SHP77 treated with DMSO at 0.1 percent for 48 hours (cell line): ENCODE measurements around the gene CHEK2.
A peak's percentile ranks its signal among the peaks of the same experiment; 100 is the strongest.
"Not testable (repeated sequence)": the region's sequence is repeated elsewhere in the genome, so short reads cannot be mapped to it uniquely, and the experiment has no call there.

Source experiments
- DNase-seq: peaks from one replicate; lab custom pipeline; 2025; lab: John Stamatoyannopoulos, UW

CHEK2 gene

GRCh38 chr22:28741785-28742561 lies at the start of gene CHEK2, which contains the start of gene HSCB:
CHEK2 (minus strand) TSS chr22:28741820; CDS start chr22:28734721, 7,099 bp downstream.
HSCB (plus strand) TSS chr22:28742039; CDS start chr22:28742096, 57 bp downstream.
- DNase-seq = peak; percentile 98

DNA sequence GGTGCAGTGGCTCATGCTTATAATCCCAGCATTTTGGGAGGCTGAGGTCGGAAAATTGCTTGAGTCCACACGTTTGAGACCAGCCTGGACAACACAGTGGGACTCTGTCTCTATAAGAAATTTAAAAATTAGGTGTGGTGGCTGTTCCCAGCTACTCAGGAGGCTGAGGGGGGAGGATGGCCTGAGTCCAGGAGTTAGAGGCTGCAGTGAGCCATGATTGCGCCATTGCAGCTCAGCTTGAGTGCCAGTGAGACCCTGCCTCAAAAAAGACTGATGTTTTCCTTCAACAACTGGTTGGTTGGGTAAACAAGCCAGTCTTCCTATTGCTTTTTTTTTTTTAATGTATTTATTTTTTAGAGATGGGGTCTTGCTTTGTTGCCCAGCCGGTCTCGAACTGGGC lies 49.5 kb upstream of the CHEK2 start:
- no peak for DNase-seq

DNA sequence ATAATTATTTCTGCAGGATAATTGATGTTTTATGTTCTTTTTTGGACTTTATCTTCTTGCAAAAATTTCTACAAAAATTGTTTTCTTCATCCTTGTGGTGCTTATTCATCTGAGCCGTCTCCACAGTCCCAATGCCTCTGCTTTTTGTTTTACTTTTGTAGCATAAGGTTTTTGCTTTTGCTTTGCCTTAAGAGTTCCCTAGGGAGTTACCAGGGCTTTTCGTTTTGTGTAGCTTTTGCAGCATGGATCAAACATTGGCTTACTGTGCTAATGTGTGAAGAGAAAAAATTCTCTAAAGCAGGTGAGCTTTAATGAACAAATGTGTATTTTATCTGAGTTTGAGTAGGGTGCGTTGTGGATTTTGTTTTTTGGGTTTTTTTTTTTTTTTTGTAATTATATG lies 47.0 kb upstream of the CHEK2 start:
- DNase-seq = no peak

- DNase-seq = no peak
Observed at GRCh38 chr22:28783786-28784671, 42.4 kb upstream of the CHEK2 start.

GRCh38 chr22:28780296-28780695 lies 38.7 kb upstream of the CHEK2 start:
- no peak for DNase-seq

GRCh38 chr22:28779833-28780232 lies 38.2 kb upstream of the CHEK2 start:
- no peak for DNase-seq

- DNase-seq = no peak
Observed at GRCh38 chr22:28774378-28774777, 32.8 kb upstream of the CHEK2 start.

- DNase-seq = no peak
Observed at GRCh38 chr22:28773461-28773867, 31.8 kb upstream of the CHEK2 start.

- peak; percentile 78 for DNase-seq
Observed at GRCh38 chr22:28772633-28773460, 31.2 kb upstream of the CHEK2 start, which contains the start of gene CCDC117. CCDC117 (plus strand) TSS chr22:28772695; CDS start chr22:28772850, 155 bp downstream.

GRCh38 chr22:28771195-28771791 lies 29.7 kb upstream of the CHEK2 start:
- DNase-seq = no peak

GRCh38 chr22:28769394-28770085 lies 27.9 kb upstream of the CHEK2 start:
- DNase-seq = no peak

DNA sequence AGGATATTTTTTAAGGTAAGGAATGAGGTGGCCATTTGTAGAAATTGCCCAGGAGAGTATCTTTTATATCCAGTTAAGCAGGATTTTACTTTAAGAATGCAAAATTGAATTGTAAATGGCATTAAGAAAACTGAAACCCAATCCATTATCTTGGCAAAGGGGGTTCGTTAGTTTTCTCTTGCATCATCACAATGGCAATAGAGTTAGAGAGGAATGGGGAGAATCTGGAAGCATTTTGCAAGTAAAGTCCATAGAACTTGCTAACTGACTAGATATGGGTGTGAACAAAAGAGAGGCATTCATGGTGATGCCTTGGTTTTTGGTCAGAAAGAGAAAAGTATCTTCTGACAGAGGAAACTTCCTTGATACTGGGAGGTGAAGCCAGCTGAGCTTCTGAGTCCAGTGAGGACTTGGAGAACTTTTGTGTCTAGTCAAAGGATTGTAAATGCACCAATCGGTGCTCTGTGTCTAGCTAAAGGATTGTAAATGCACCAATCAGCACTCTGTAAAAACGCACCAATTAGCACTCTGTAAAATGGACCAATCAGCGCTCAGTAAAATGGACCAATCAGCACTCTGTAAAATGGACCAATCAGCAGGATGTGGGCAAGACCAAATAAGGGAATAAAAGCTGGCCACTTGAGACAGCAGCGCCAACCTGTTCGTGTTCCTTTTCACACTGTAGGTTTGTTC lies 27.2 kb upstream of the CHEK2 start:
- DNase-seq = no peak

DNA sequence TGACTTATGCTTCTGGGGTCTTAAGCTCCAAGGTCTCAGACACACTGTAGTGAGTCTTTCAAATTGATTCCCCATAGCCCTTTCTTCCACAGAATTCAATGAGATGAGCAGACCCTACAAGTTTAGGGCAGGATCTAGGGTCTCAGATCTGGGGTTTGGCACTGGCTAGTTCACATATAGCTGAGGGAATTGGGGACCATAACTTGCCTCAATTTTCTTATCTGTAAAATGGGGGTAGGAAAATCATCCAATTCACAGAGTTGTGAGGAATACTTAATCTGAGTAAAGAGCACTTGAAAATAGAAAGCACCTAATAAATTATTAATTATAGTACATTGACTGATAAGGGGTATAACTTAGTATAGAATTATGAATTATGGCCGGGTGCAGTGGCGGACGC lies 25.0 kb upstream of the CHEK2 start:
- no peak for DNase-seq

GRCh38 chr22:28762000-28762399 lies 20.4 kb upstream of the CHEK2 start:
- not testable (repeated sequence) for DNase-seq

GRCh38 chr22:28761449-28761755 lies 19.8 kb upstream of the CHEK2 start:
- no peak for DNase-seq

- DNase-seq = no peak
Observed at GRCh38 chr22:28759861-28760560, 18.4 kb upstream of the CHEK2 start.

GRCh38 chr22:28754512-28754911 lies 12.9 kb upstream of the CHEK2 start:
- DNase-seq = not testable (repeated sequence)

DNA sequence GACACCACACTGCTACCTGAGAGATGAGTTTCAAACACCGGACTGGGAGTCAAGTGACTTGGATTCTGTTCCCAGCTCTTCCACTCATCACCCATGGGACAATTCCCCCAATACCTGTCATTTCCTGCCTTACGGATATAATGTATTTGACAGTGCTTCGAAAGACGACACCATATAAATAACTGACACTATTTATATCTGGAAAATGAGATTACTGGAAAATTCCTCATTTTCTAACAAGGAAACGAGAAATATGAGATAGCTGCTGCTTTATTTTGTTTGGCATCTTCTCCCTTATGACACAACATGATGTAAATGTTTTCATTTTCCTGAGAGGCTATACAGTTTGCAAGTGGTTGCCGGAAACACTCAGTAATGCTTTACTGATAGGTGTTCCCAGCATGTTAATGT lies 8.9 kb upstream of the CHEK2 start:
- no peak for DNase-seq

DNA sequence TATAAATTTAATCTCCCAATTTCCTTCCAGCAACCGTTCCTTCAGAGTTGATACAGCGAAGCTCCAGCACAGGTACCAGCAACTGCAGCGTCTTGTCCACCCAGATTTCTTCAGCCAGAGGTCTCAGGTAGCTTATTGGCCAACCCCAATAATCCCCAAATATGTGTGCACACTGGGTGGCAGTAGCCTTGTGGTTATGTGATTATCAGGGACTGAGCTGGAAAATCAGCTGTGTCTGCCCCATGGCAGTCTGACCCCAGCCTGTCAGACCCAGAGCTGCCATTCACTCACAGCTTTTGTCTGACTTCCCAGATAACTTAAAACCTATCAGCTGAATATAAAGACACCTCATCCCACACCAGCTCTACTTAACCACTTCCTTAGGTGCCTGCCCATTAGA lies 2.2 kb upstream of the CHEK2 start:
- DNase-seq = no peak

- peak; percentile 47 for DNase-seq
Observed at GRCh38 chr22:28742562-28742962, 942 bp upstream of the CHEK2 start.
